Right atrium auricular region (tissue), 2 donors: ENCODE results near the gene MAGI2. TPM values are rescaled to one million over a fixed set of nuclear protein-coding genes. Genes with fewer than 3 reads are reported as not detected.

Experiments used
- DNase-seq: peaks from one replicate; pipeline ENCODE4 v3.0.0-alpha.2; 2019; ENCODE audit warnings: low spot score
- H3K27ac ChIP-seq, 2 donors: fragments of 200-600 bp; sonication (generic); 1 replicate in 1 of 2; 2 replicates in 1 of 2; pipeline ENCODE4 v1.5.1; 2016 to 2019
- H3K27me3 ChIP-seq, 2 donors: fragments of 200-600 bp; sonication (generic); one replicate each; pipeline versions ENCODE4 v1.5.1 to v1.6.0; 2017 to 2019
- H3K36me3 ChIP-seq: fragments of 200-600 bp; sonication (generic); one replicate; pipeline ENCODE4 v1.5.1; 2016
- H3K4me1 ChIP-seq, 2 donors: fragments of 200-600 bp; sonication (generic); one replicate each; pipeline versions ENCODE4 v1.5.1 to v1.6.0; 2017 to 2019
- H3K4me3 ChIP-seq, 2 donors: fragments of 200-600 bp; sonication (generic); 1 replicate in 1 of 2; 2 replicates in 1 of 2; pipeline ENCODE4 v1.5.1; 2017 to 2019; ENCODE audit warnings: mild to moderate bottlenecking in 1 of 2, moderate library complexity in 1 of 2
- H3K9me3 ChIP-seq, 2 donors: fragments of 200-600 bp; sonication (generic); one replicate each; pipeline ENCODE4 v1.5.1; 2019
- CTCF ChIP-seq, 2 donors: fragments of 200-600 bp; sonication (generic); IDR thresholded peaks; one replicate each; pipeline ENCODE4 v1.5.1; 2019; ENCODE audit warnings: antibody characterized with exemption in 2 of 2
- total RNA-seq, 2 donors: library from RNA; depleted of rRNA; stranded (reverse); fragments of >200 nt; gene quantifications; one replicate each; pipeline ENCODE4 v1.1.0, GENCODE V29; 2016

MAGI2 gene
- total RNA-seq, 2 donors from 2014 or later, result 5.9 to 6.0 TPM

DNA sequence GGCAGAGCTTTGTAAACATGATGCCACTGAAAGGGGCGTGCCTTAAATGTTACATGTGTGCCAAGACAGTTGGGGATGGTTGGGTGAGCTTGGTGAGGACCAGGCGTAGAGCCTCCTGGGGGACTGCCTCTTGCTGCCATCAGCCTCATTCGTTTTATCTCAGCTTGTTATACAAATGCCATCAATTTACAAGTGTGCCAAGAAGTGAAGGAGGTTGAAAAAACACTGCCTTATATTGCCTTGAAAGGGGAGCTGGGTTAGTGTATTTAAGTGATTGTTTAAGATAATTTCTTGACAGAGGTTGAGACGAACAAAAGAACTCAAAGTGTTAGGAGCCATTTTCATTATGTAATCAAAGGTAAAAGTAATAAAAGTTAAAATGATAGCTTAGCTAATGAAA, 1300.2 kb downstream of the MAGI2 start:
- TF ChIP-seq CTCF (IDR thresholded peaks at IDR 0.05), result no peak
- Histone ChIP-seq H3K27me3 (no peaks in the 10 kb centered on the region), H3K4me3 (no peak overlapping the region), H3K27ac (no peak overlapping the region), H3K9me3 (no peaks in the 10 kb centered on the region), H3K36me3 (no peaks in the 10 kb centered on the region), H3K4me1 (no peaks in the 10 kb centered on the region)
- no peak for DNase-seq

DNA sequence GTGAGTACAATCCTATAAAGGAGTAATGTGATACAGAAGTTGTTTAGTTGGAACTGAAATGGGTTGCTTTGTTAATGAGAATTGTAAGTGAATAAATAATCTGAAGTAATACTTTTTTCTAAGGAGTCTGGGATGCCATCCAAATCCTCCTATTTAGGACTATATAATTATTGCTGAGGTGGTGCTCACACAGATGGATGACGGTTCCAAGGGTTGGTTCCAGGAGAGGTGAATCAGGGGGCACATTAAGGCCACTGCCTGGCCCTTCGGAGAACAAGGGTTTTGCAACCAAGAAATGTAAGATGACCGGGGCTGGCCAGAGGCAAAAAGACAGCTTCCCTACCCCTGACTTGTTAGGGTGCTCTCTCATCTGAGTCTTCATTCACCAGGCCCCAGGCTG, 1302.2 kb downstream of the MAGI2 start:
- TF ChIP-seq CTCF (IDR thresholded peaks at IDR 0.05), result no peak
- H3K36me3 ChIP-seq, result no peaks in the 10 kb centered on the region
- no peak overlapping the region for H3K27ac ChIP-seq

GRCh38 chr7:78149787-78150186, 1303.7 kb downstream of the MAGI2 start:
- no peaks in the 10 kb centered on the region for H3K4me1 ChIP-seq

More for the DNA sequence above, 1302.2 kb downstream of the MAGI2 start:
- no peak for DNase-seq
- H3K4me1 ChIP-seq, result no peaks in the 10 kb centered on the region
- H3K4me3 ChIP-seq, result no peak overlapping the region
- no peaks in the 10 kb centered on the region for H3K9me3 ChIP-seq
- no peaks in the 10 kb centered on the region for H3K27me3 ChIP-seq

GRCh38 chr7:78148166-78148894, 1305.1 kb downstream of the MAGI2 start:
- H3K9me3 ChIP-seq, result no peaks in the 10 kb centered on the region
- no peak for TF ChIP-seq CTCF (IDR thresholded peaks at IDR 0.05)
- DNase-seq, result no peak

More at GRCh38 chr7:78149787-78150186, 1303.7 kb downstream of the MAGI2 start:
- Histone ChIP-seq H3K27me3 (no peaks in the 10 kb centered on the region), H3K4me3 (no peak overlapping the region), H3K27ac (no peak overlapping the region), H3K9me3 (no peaks in the 10 kb centered on the region), H3K36me3 (no peaks in the 10 kb centered on the region)
- no peak for DNase-seq
- TF ChIP-seq CTCF (IDR thresholded peaks at IDR 0.05), result no peak

DNA sequence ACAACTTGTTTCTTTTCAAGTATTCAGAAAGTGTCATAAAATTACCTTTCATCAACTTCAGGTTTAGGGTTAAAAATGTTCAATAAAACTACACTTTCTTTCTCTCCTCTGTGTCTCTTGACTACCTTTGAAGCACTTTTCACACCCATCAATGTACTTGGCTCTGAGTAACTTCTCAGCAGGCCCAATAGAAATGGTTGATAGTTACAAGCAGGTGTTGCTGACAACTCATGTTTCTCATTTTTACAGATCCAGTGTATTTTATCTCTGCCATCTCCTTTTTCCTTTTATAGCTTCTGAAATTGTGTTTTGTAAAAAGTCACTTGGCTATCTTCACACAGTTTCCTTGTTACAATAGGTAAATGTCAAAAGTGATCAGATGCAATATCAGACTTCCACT, 1306.9 kb downstream of the MAGI2 start:
- Histone ChIP-seq H3K27ac (no peak overlapping the region), H3K4me1 (no peaks in the 10 kb centered on the region), H3K9me3 (no peaks in the 10 kb centered on the region), H3K27me3 (no peaks in the 10 kb centered on the region), H3K4me3 (no peak overlapping the region), H3K36me3 (no peaks in the 10 kb centered on the region)
- no peak for DNase-seq
- no peak for TF ChIP-seq CTCF (IDR thresholded peaks at IDR 0.05)

More at GRCh38 chr7:78148166-78148894, 1305.1 kb downstream of the MAGI2 start:
- H3K4me3 ChIP-seq, result no peak overlapping the region
- no peaks in the 10 kb centered on the region for H3K27me3 ChIP-seq
- no peaks in the 10 kb centered on the region for H3K4me1 ChIP-seq
- H3K27ac ChIP-seq, result no peak overlapping the region
- H3K36me3 ChIP-seq, result no peaks in the 10 kb centered on the region

GRCh38 chr7:78143661-78144060, 1309.8 kb downstream of the MAGI2 start:
- no peak for TF ChIP-seq CTCF (IDR thresholded peaks at IDR 0.05)
- DNase-seq, result no peak
- Histone ChIP-seq H3K27me3 (no peaks in the 10 kb centered on the region), H3K4me3 (no peak overlapping the region), H3K36me3 (no peaks in the 10 kb centered on the region), H3K27ac (no peak overlapping the region), H3K9me3 (no peaks in the 10 kb centered on the region), H3K4me1 (no peaks in the 10 kb centered on the region)
